HG03558 (cell line): ENCODE data around the gene CLN5.
A peak's percentile ranks its signal among the peaks of the same experiment; 100 is the strongest.
"Not testable (repeated sequence)": the region's sequence is repeated elsewhere in the genome, so short reads cannot be mapped to it uniquely, and the experiment has no call there.

ENCODE experiments used
- ATAC-seq: cut with Tn5 transposase; IDR thresholded peaks from one replicate; pipeline ENCODE4 v1.9.1; 2021; ENCODE audit warnings: moderate number of reproducible peaks; ENCODE audit not compliant: unreplicated experiment; ENCODE audit errors: extremely low read depth

The CLN5 gene

DNA sequence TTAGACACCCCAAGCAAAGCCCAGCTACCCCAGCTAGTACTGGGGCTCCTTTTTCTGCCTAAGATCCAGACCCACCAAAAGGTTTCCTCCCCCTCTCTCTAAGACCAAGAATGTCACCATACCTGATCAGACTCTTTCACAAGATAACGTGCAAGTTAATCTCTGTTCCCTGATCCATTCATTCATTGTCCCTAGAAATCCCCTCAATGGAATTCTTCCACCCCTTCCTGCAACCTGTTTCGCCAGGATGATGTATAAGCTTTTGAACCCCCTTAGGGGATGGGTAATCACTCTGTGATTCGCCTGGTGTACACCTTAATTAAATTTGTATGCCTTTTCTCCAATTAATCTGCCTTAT lies 17.3 kb upstream of the CLN5 start:
- ATAC-seq: no peak

GRCh38 chr13:76975863-76976262 lies 16.0 kb upstream of the CLN5 start:
- no peak for ATAC-seq

GRCh38 chr13:76976490-76976889 lies 15.4 kb upstream of the CLN5 start:
- no peak for ATAC-seq

DNA sequence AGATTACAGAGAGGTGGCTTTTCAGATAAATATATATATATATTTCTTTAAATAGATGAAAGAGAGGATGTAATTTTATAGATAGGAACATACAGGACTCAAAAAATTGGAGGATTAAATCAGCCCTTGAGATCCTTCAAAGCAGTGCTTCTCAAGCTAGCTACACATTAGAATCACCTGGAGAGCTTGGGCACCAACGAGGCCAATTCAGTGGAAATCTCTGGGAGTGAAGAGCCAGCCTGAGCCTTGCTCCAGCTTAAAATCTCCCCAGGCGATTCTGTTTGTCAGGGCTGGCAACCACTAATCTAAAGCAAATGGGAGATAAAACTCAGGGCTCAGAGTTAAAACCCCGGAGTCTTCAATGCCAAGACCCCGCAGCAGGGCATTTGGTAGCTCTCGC lies 15.0 kb upstream of the CLN5 start:
- no peak for ATAC-seq

- peak; percentile 99 for ATAC-seq
These were observed 11.7 kb upstream of the CLN5 start for GRCh38 chr13:76980075-76980718.

- ATAC-seq: no peak
These were observed 9.8 kb upstream of the CLN5 start for GRCh38 chr13:76982061-76982460.

DNA sequence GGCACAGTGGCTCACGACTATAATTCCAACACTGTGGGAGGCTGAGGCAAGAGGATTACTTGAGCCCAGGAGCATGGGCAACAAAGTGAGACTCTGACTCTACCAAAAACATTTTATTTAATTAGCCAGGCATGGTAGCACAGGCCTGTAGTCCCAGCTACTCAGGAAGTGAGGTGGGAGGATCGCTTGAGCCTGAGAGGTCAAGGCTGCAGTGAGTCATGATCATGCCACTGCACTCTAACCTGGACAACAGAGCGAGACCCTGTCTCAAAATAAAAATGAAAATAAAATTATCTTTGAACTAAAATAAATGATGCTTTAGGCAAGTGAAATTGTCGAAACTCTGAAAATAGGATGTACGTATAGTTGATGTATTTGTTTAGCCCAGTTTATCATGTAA lies 8.2 kb upstream of the CLN5 start:
- no peak for ATAC-seq

DNA sequence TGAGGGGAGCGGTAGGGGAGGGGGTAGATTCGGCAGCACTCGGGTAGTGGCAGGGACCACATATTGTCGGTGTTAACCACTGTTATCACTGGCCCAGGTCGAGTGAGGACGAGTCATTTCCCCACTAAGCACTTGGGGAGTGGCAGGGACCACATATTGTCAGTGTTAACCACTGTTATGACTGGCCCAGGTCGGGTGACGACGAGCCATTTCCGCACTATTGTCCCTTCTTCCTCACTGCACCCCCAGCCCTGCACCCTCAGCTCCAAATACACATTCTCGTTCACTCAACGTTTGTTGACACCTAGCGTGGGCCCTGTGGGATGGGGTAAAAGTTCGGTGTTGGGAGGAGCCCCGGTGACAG lies 467 bp upstream of the CLN5 start:
- peak; percentile 37 for ATAC-seq

GRCh38 chr13:76992548-76993001 lies 694 bp downstream of the CLN5 start:
- ATAC-seq: no peak

GRCh38 chr13:76993021-76993420 lies 1.1 kb downstream of the CLN5 start:
- no peak for ATAC-seq

- no peak for ATAC-seq
These were observed 1.6 kb downstream of the CLN5 start for GRCh38 chr13:76993473-76993872.

DNA sequence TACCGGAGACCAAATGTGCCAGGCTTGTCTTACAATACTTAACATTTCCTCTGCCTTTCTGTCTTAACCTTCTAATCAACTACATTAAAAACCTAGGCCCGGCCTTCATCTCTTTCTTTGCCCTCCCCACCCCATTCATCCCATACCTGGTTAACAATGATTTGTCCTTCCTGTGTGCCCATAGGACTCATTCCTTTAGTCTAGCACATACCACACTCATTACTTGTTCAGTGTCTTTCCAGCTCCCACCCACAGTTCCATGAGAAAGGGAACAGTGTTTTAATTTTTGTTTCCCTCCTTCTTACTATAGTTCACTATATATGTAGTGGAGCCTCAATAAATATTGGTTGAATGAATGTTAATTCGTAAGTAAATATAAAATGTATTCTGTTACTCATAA lies 2.4 kb downstream of the CLN5 start:
- ATAC-seq: no peak

DNA sequence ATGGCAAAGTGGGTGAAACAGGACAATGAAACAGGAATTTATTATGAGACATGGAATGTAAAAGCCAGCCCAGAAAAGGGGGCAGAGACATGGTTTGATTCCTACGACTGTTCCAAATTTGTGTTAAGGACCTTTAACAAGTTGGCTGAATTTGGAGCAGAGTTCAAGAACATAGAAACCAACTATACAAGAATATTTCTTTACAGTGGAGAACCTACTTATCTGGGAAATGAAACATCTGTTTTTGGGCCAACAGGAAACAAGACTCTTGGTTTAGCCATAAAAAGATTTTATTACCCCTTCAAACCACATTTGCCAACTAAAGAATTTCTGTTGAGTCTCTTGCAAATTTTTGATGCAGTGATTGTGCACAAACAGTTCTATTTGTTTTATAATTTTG lies 8.6 kb downstream of the CLN5 start:
- ATAC-seq: no peak

DNA sequence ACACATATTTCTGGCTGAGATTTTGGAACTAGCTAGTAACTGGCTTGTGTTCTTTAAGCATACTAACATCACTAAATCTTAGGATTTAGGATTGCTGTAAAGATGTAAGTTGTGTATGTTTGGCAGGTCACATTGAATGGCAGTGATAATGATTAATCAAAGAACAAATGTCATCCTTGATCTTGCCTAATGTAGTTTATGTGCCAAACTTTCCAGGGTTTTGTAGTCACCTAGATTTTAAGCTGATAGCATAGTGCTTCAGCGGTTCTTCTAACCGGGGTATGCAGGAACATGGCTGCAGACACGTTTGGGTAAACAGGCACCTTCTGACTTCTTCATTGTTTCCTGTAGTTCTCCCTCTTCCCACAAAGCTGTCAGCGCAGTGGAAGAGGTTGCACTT lies 9.7 kb downstream of the CLN5 start:
- no peak for ATAC-seq

- no peak for ATAC-seq
These were observed 10.2 kb downstream of the CLN5 start for GRCh38 chr13:77001963-77002587.

DNA sequence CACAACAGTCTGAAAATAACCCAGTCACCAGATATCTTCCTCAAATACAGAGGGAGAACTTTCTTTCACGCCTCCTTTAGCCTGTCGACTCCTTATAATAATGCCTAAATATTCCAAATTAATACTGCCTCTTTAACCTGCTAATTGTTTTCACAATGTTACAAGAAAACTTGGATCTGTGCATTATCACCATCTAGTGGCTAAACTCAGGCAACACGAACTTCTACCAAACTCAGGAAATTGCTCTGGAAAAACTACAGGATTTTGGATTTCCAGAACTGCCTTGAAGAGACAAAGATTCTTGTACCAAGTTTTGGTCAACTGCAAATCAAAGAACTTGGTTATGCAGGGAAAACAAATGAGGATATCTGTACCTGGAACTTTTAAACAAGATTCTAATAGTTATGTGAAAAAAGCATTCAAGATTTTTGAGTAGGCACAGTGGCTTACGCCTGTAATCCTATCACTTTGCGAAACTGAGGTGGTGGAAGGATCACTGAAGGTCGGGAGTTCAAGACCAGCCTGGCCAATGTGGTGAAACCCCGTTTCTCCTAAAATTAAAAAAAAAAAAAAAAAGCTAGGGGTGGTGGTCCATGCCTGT lies 10.8 kb downstream of the CLN5 start:
- no peak for ATAC-seq

GRCh38 chr13:77008337-77008736 lies 16.5 kb downstream of the CLN5 start:
- ATAC-seq: not testable (repeated sequence)

GRCh38 chr13:77009011-77009410 lies 17.1 kb downstream of the CLN5 start:
- peak; percentile 51 for ATAC-seq

DNA sequence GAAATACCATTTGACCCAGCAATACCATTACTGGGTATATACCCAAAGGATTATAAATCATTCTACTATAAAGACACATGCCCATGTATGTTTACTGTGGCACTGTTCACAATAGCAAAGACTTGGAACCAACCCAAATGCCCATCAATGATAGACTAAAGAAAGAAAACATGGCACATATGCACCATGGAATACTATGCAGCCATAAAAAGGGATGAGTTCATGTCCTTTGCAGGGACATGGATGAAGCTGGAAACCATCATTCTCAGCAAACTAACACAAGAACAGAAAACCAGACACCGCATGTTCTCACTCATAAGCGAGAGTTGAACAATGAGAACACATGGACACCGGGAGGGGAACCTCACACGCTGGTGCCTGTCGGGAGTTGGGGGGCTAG lies 17.8 kb downstream of the CLN5 start:
- ATAC-seq: not testable (repeated sequence)

DNA sequence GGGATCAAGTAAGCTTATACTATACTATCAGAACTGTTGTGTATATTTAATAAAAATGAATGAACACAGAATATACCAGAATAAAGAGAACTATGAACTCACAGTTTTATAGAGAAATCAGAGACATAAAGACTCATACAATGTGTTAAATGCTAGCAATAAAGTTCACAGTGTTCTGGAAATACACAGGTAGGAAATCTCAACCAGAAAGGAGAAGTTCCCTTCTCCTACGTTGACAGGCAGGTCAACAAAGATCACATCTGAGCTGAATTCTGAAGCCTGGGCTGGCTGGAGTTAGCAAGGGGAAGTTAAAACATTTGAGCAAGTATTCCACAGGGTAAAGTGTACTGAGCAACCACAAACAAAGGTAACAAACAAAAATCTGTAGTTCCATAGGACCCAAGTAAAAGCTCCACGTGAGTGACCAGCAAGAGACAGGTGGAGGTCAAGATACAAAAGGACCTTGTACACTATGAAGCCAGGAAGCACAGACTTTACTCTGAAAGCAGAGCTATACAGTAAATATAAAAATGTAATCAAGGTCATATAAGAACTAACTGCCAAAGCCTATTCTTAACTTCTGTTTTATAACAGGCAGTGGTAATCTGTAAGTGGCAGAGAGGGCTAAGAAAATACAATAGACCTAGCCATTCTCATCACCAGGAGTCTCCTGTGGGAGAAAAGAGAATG lies 22.1 kb downstream of the CLN5 start:
- ATAC-seq: no peak

- no peak for ATAC-seq
These were observed 23.2 kb downstream of the CLN5 start for GRCh38 chr13:77014906-77015685.
